PFSK-1 (cell line): ENCODE results near the gene ENO1.

Source experiments
- FOXP2 ChIP-seq: optimal IDR thresholded peaks from 2 replicates; pipeline ENCODE3; 2011; ENCODE audit warnings: borderline replicate concordance, control low read depth, inconsistent platforms; ENCODE audit not compliant: insufficient read depth; ENCODE audit errors: extremely low read length, extremely low read depth
- POLR2AphosphoS5 ChIP-seq: IDR thresholded peaks from 2 replicates; pipeline ENCODE4 v1.6.1; 2012; ENCODE audit warnings: low read depth, mild to moderate bottlenecking, control low read depth, low read length, moderate library complexity
- REST ChIP-seq, 2 experiments: IDR thresholded peaks; 2 replicates each; pipeline versions ENCODE4 v1.6.1 to v1.8.0; 2011 to 2012; ENCODE audit warnings: low read depth in 2 of 2, low read length in 2 of 2, control low read depth in 1 of 2, inconsistent platforms in 1 of 2, mild to moderate bottlenecking in 1 of 2, moderate library complexity in 1 of 2; ENCODE audit not compliant: insufficient read depth in 1 of 2
- SIN3A ChIP-seq: IDR thresholded peaks from 2 replicates; pipeline ENCODE4 v1.6.1; 2012; ENCODE audit warnings: mild to moderate bottlenecking, low read length, moderate library complexity, borderline replicate concordance; ENCODE audit not compliant: insufficient read depth
- TAF1 ChIP-seq: IDR thresholded peaks from 2 replicates; pipeline ENCODE4 v1.6.1; 2012; ENCODE audit warnings: low read length, control low read depth, borderline replicate concordance; ENCODE audit not compliant: insufficient read depth

DNA sequence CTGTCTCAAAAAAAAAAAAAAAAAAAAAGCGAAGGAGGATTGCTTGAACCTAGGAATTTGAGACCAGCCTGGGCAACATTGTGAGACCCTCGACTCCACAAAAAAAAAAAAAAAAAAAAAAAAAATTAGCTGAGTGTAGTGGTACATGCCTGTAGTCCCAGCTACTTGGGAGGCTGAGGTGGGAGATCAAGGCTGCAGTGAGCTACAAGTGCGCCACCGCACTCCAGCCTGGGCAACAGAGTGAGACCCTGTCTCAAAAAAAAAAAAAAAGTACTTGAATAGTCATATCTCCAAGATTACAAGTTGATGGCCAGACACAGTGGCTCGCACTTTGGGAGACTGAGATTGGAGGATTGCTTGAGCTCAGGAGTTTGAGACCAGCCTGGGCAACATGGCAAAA lies 27.4 kb downstream of the ENO1 start:
- no peak for TF ChIP-seq SIN3A
- no peak for TF ChIP-seq POLR2AphosphoS5
- no peak for TF ChIP-seq TAF1
- no peak for TF ChIP-seq REST (IDR thresholded peaks at IDR 0.05; ENCODE audit: insufficient read depth in 1 of 2, low read depth in 2 of 2, low read length in 2 of 2)
- TF ChIP-seq FOXP2, result no peak
